ENCODE results near the gene CTXN1.

GRCh38 chr19:7947939-7948338, 22.0 kb upstream of the CTXN1 start:
- TF ChIP-seq CTCF (IDR thresholded peaks at IDR 0.05) (no peak), POLR2A (IDR thresholded peaks at IDR 0.05) (no peak), EP300 (IDR thresholded peaks at IDR 0.05) (no peak)

Measured in stomach (tissue), 4 donors.